GM12864 (cell line): Measurements from ENCODE around the gene COMMD10.

Experiments
- DNase-seq: peaks from one replicate; pipeline ENCODE4 v3.0.0-alpha.2; 2011; ENCODE audit warnings: low read depth
- H3K4me3 ChIP-seq: 2 replicates; pipeline ENCODE4 v1.5.1; 2011; ENCODE audit warnings: mild to moderate bottlenecking, low read depth, low read length, control low read depth
- CTCF ChIP-seq: IDR thresholded peaks from 2 replicates; pipeline ENCODE4 v1.5.1; 2011; ENCODE audit warnings: low read depth, mild to moderate bottlenecking, moderate library complexity, low read length, control low read depth, inconsistent platforms; ENCODE audit errors: missing control alignments

Gene COMMD10

DNA sequence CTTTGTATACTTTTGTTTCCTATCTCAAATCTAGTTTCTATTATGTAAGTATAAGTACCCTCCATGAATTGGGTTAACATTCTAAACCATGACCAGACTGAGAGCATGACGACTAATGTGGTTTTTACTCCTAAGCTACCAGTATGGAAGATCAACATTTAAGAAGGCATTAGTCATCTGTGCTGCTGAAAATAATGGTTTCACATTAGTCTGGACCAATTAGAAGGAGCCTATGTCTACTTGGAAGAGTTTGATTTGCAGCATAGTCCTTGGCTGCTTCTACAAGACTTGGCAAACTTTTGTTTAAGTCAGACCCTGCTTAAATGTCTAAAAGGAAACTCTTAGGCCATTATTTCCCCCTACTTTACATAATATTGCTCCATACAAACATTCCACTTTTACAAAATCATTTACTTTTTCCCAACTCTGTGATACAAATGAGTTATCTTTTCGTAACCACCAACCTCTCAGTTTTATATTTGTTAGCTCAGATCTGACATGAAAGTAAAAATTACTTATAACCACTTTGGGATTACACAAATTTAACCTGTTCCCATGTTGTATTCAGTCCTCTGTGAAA is 186.7 kb downstream of the COMMD10 start:
- DNase-seq, result no peak
- no peak for TF ChIP-seq CTCF
- no peak overlapping the region for H3K4me3 ChIP-seq

DNA sequence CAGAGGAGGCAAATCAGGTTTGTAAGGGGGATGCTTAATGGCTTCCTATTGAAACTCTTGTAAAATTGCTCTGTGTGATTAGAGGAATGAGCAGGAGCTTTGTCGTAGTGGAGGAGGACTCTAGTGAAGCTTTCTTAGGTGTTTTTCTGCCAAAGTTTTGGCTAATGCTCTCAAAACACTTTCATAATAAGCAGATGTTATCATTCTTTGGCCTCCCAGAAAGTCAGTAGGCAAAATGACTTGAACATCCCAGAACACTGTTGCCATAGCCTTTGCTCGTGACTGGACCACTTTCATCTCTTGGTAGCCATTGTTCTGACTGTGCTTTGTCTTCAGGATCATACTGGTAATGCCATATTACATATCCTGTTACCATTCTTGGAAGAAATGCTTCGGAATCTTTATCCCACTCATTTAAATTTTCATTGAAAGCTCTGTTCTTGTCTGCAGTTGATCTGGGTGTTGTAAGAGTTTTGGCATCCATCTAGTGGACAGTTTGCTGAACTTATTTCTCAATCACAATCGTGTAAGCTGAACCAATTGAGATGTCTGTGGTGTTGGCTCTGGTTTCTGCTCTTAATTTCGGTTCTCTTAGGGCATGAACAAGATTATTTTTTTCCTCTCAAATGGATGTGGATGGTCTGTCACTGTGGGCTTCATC is 187.6 kb downstream of the COMMD10 start:
- DNase-seq, result no peak
- TF ChIP-seq CTCF, result no peak
- no peak overlapping the region for H3K4me3 ChIP-seq

GRCh38 chr5:116273448-116274242 is 188.8 kb downstream of the COMMD10 start:
- no peak overlapping the region for H3K4me3 ChIP-seq
- no peak for TF ChIP-seq CTCF
- DNase-seq, result no peak

- no peak for TF ChIP-seq CTCF
- no peak for DNase-seq
- no peak overlapping the region for H3K4me3 ChIP-seq
Measured at GRCh38 chr5:116274251-116274650, 189.4 kb downstream of the COMMD10 start.

GRCh38 chr5:116275282-116275681 is 190.5 kb downstream of the COMMD10 start:
- no peak overlapping the region for H3K4me3 ChIP-seq
- TF ChIP-seq CTCF, result no peak
- DNase-seq, result no peak

GRCh38 chr5:116276952-116277351 is 192.1 kb downstream of the COMMD10 start:
- DNase-seq, result no peak
- no peak overlapping the region for H3K4me3 ChIP-seq
- no peak for TF ChIP-seq CTCF
